Adrenal gland (tissue), 12 donors: Measurements from ENCODE around the gene HMBS. TPM values are rescaled to one million over a fixed set of nuclear protein-coding genes. Genes with fewer than 3 reads are reported as not detected.
A peak's percentile ranks its signal among the peaks of the same experiment; 100 is the strongest.

Source experiments
- DNase-seq, 7 donors: peaks; one replicate each; pipeline ENCODE4 v3.0.0-alpha.2; 2019 to 2020
- H3K27ac ChIP-seq, 5 donors: fragments of 200-600 bp; sonication (generic) in 4 of 5; 1 replicate in 3 of 5; 2 replicates in 2 of 5; pipeline versions ENCODE4 v1.5.1 to v1.8.0; 2016 to 2020; ENCODE audit warnings: mild to moderate bottlenecking in 1 of 5
- H3K27me3 ChIP-seq: fragments of 200-600 bp; 2 replicates; pipeline ENCODE4 v1.8.0; 2021
- H3K36me3 ChIP-seq, 2 donors: fragments of 200-600 bp; replicated peaks in 1 of 2; 1 replicate in 1 of 2; 2 replicates in 1 of 2; pipeline versions ENCODE4 v1.5.1 to v1.8.0; 2018 to 2022
- H3K4me1 ChIP-seq, 2 donors: fragments of 200-600 bp; replicated peaks in 1 of 2; 1 replicate in 1 of 2; 2 replicates in 1 of 2; pipeline versions ENCODE4 v1.5.1 to v1.8.0; 2018 to 2021
- H3K4me3 ChIP-seq, 4 donors: fragments of 200-600 bp; sonication (generic) in 3 of 4; one replicate each; pipeline ENCODE4 v1.5.1; 2016 to 2018
- H3K9me3 ChIP-seq, 3 donors: fragments of 200-600 bp; sonication (generic) in 1 of 3; replicated peaks in 1 of 3; 1 replicate in 2 of 3; 2 replicates in 1 of 3; pipeline versions ENCODE4 v1.5.1 to v1.8.0; 2016 to 2021
- CTCF ChIP-seq, 6 experiments: fragments of 450-650 bp in 4 of 6; fragments of 200-600 bp in 2 of 6; sonication (generic) in 1 of 6; IDR thresholded peaks; 1 replicate in 5 of 6; 2 replicates in 1 of 6; pipeline versions ENCODE4 v1.5.1 to v1.8.0; 2016 to 2021; ENCODE audit warnings: antibody characterized with exemption in 6 of 6, mild to moderate bottlenecking in 2 of 6, moderate library complexity in 1 of 6
- POLR2A ChIP-seq, 2 donors: fragments of 450-650 bp; IDR thresholded peaks; one replicate each; pipeline ENCODE4 v1.6.1; 2017; ENCODE audit warnings: antibody characterized with exemption in 2 of 2, mild to moderate bottlenecking in 2 of 2, moderate library complexity in 1 of 2
- WGBS, 4 donors: extraction: QIAGEN DNeasy Blood & Tissue Kit in 2 of 4; methylation state at CpG; one replicate each; pipeline versions ENCODE4 v1.1.5 to v1.1.7; 2013 to 2017; 5-methylcytosine and 5-hydroxymethylcytosine counted together
- intact Hi-C, 2 donors: fragments of 100-400 bp; cut with DNase I; formaldehyde crosslinking; loops; one replicate each; pipeline versions ENCODE4 v1.14.1 to v1.15.0; 2022 to 2023
- polyA plus RNA-seq, 3 donors: library from polyadenylated mRNA; stranded (reverse); fragments of 200-250 nt in 2 of 3; fragments of 350-450 nt in 1 of 3; fragmentation: Illumina TruSeq in 1 of 3; extraction: RNeasy Lipid Tissue Mini Kit (QIAGEN cat#74804) in 1 of 3; gene quantifications; one replicate each; pipeline ENCODE4 v1.2.3, GENCODE V29; 2013 to 2014
- total RNA-seq, 9 donors: library from RNA; depleted of rRNA in 4 of 9; stranded (reverse); fragments of >200 nt in 4 of 9; fragments of 120-200 nt in 1 of 9; fragmentation: NEBNext Ultra II Directional in 1 of 9; extraction: Animal tissue kit (Norgen Biotek cat#: 25700) in 1 of 9; gene quantifications; one replicate each; pipeline versions ENCODE4 v1.1.0 to v1.2.4, GENCODE V29; 2013 to 2023
- donor health status: healthy with polysubstance abuse.
- donor health status: Bipolar disorder and iron deficiency.
- donor health status: DM: yes; HTN: yes; CAD: no.
- donor health status: DM: no; HTN: no; CAD: no.
- donor health status: DM: no; HTN: no; CAD: no.
- donor health status: DM: yes; HTN: yes; CAD: no.

The HMBS gene
- total and polyA plus RNA-seq, 12 donors = 10.9 to 37.2 (median 29.5) TPM

- no peak for TF ChIP-seq POLR2A (IDR thresholded peaks at IDR 0.05)
- no peak for TF ChIP-seq CTCF (IDR thresholded peaks at IDR 0.05)
- H3K4me1 ChIP-seq = peaks cover 8 to 18% of the 10 kb centered on the region in 2 donors
- peak in 1 of 7 donors; percentile 23 for DNase-seq
- intact Hi-C loops = no loop called here
- H3K9me3 ChIP-seq = no peaks in the 10 kb centered on the region
- H3K27ac ChIP-seq = peak overlapping the region; percentile 6 to 96 (median 94)
- WGBS, 4 donors = 50 to 67% (median 61%) methylated on average over 8 to 12 of the region's 12 CpGs
- peak overlapping the region in 2 of 4 donors; percentile 73 to 97 for H3K4me3 ChIP-seq
- H3K36me3 ChIP-seq = peaks cover 0 to 26% of the 10 kb centered on the region in 2 donors
- H3K27me3 ChIP-seq = no peaks in the 10 kb centered on the region
These were observed 8.5 kb downstream of the HMBS start for GRCh38 chr11:119092880-119093842.

GRCh38 chr11:119093942-119094815 lies 9.5 kb downstream of the HMBS start:
- Histone ChIP-seq H3K4me1 (peaks cover 8 to 18% of the 10 kb centered on the region in 2 donors), H3K9me3 (no peaks in the 10 kb centered on the region), H3K4me3 (peak overlapping the region; percentile 5 to 97 (median 56)), H3K27me3 (no peaks in the 10 kb centered on the region), H3K36me3 (peaks cover 0 to 27% of the 10 kb centered on the region in 2 donors), H3K27ac (peak overlapping the region; percentile 6 to 96 (median 94))
- 1% methylated on average over 33 to 81 of the region's 81 CpGs for WGBS, 4 donors
- DNase-seq = peak; percentile 43 to 73 (median 58)
- intact Hi-C loops = no loop called here
- TF ChIP-seq POLR2A (IDR thresholded peaks at IDR 0.05) (peak in 1 of 2 donors; percentile 13), CTCF (IDR thresholded peaks at IDR 0.05) (no peak)

GRCh38 chr11:119094816-119095065 lies 10.1 kb downstream of the HMBS start:
- peak overlapping the region; percentile 5 to 97 (median 56) for H3K4me3 ChIP-seq
- DNase-seq = peak; percentile 81 to 93 (median 87)
- H3K27me3 ChIP-seq = no peaks in the 10 kb centered on the region
- peak overlapping the region; percentile 6 to 96 (median 94) for H3K27ac ChIP-seq
- 0 to 1% (median 0%) methylated on average over 8 to 19 of the region's 19 CpGs; no CpG with 5 or more reads in 1 of the 4 donors for WGBS, 4 donors
- no peaks in the 10 kb centered on the region for H3K9me3 ChIP-seq
- peaks cover 0 to 27% of the 10 kb centered on the region in 2 donors for H3K36me3 ChIP-seq
- TF ChIP-seq CTCF (IDR thresholded peaks at IDR 0.05) = peak; percentile 55 to 74 (median 67)
- TF ChIP-seq POLR2A (IDR thresholded peaks at IDR 0.05) = no peak
- intact Hi-C loops = no loop called here
- H3K4me1 ChIP-seq = peaks cover 8 to 19% of the 10 kb centered on the region in 2 donors
